Calu3 (cell line): ENCODE measurements around the gene GABARAPL2. TPM values are rescaled to one million over a fixed set of nuclear protein-coding genes. Genes with fewer than 3 reads are reported as not detected.

ENCODE experiments used
- BruUV-seq: library from RNA; stranded (reverse); fragments of 400-500 nt; replicated peaks from 2 replicates; lab custom pipeline; 2021; lab: Mats Ljungman, UMichigan
- CTCF ChIA-PET: fragments of 300-600 bp; sonication (Branson Sonifier 250); formaldehyde crosslinking; loops from one replicate; lab custom pipeline; 2022; ENCODE audit warnings: antibody characterized with exemption; lab: Charles Lee
- DNase-seq: peaks from one replicate; pipeline ENCODE4 v3.0.0; 2022
- H3K27ac Mint-ChIP-seq: one replicate; pipeline ENCODE4 v1.8.0; 2022; ENCODE audit warnings: mixed read lengths; ENCODE audit not compliant: unreplicated experiment
- H3K27me3 Mint-ChIP-seq: one replicate; pipeline ENCODE4 v1.8.0; 2022; ENCODE audit warnings: mixed read lengths; ENCODE audit not compliant: unreplicated experiment
- H3K36me3 Mint-ChIP-seq: one replicate; pipeline ENCODE4 v1.8.0; 2022; ENCODE audit warnings: mild to moderate bottlenecking, moderate library complexity, mixed read lengths; ENCODE audit not compliant: insufficient read depth, unreplicated experiment
- H3K4me1 Mint-ChIP-seq: one replicate; pipeline ENCODE4 v1.8.0; 2022; ENCODE audit warnings: mild to moderate bottlenecking, low read depth, mixed read lengths; ENCODE audit not compliant: unreplicated experiment
- H3K4me3 Mint-ChIP-seq: one replicate; pipeline ENCODE4 v1.8.0; 2022; ENCODE audit warnings: mild to moderate bottlenecking, low read depth, moderate library complexity, mixed read lengths; ENCODE audit not compliant: unreplicated experiment
- H3K9me3 Mint-ChIP-seq: one replicate; pipeline ENCODE4 v1.8.0; 2022; ENCODE audit warnings: low read depth, mixed read lengths; ENCODE audit not compliant: unreplicated experiment
- CTCF ChIP-seq: fragments of 200-600 bp; IDR thresholded peaks from one replicate; pipeline ENCODE4 v1.8.0; 2022; ENCODE audit warnings: antibody characterized with exemption; ENCODE audit not compliant: unreplicated experiment
- intact Hi-C: fragments of 100-400 bp; cut with micrococcal nuclease; formaldehyde crosslinking; loops from one replicate; pipeline ENCODE4 v1.10.0; 2022; ENCODE audit not compliant: unreplicated experiment
- total RNA-seq: library from RNA; stranded (reverse); gene quantifications from 2 replicates; pipeline ENCODE4 v1.2.3, GENCODE V29; 2022

The GABARAPL2 gene
- total RNA-seq, 1 experiment from 2014 or later = 112 TPM

- BruUV-seq = no TSS peak
- Mint-ChIP-seq H3K27me3 (peaks cover 20% of the 10 kb centered on the region), H3K4me1 (peaks cover 35% of the 10 kb centered on the region), H3K36me3 (peaks cover 30% of the 10 kb centered on the region), H3K27ac (no peak overlapping the region), H3K4me3 (no peak overlapping the region), H3K9me3 (no peaks in the 10 kb centered on the region)
- CTCF ChIA-PET = interaction anchor here (1.2 kb wide), 1 partner anchor 14 kb away, joined by 3 read pairs; no protein-coding TSS in a partner anchor
- TF ChIP-seq CTCF = no peak
- peak; percentile 23 for DNase-seq
- intact Hi-C loops = loop anchor here (5.0 kb wide), 1 partner anchor 42 kb away; no protein-coding TSS in a partner anchor
Observed at GRCh38 chr16:75558846-75559401, 7.3 kb upstream of the GABARAPL2 start.

GRCh38 chr16:75559564-75560372 lies 6.4 kb upstream of the GABARAPL2 start:
- CTCF ChIA-PET = no interaction called here
- no peak for TF ChIP-seq CTCF
- DNase-seq = no peak
- BruUV-seq = no TSS peak
- Mint-ChIP-seq H3K4me1 (peaks cover 39% of the 10 kb centered on the region), H3K4me3 (no peak overlapping the region), H3K27me3 (peaks cover 27% of the 10 kb centered on the region), H3K36me3 (peaks cover 22% of the 10 kb centered on the region), H3K9me3 (no peaks in the 10 kb centered on the region), H3K27ac (no peak overlapping the region)
- intact Hi-C loops = loop anchor here (5.0 kb wide), 1 partner anchor 42 kb away; no protein-coding TSS in a partner anchor

GRCh38 chr16:75565640-75566039 lies 539 bp upstream of the GABARAPL2 start:
- peaks cover 27% of the 10 kb centered on the region for H3K27me3 Mint-ChIP-seq
- intact Hi-C loops = loop anchor here (2.0 to 5.0 kb wide), 2 partner anchors 49 to 52 kb away; no protein-coding TSS in a partner anchor
- CTCF ChIA-PET = interaction anchor here (0.8 to 2.5 kb wide), 5 partner anchors 10 to 198 kb away, joined by 3 to 14 read pairs (median 4); partner anchors contain the start of genes ADAT1 and TMEM231
- peaks cover 50% of the 10 kb centered on the region for H3K36me3 Mint-ChIP-seq
- no peak for DNase-seq
- H3K9me3 Mint-ChIP-seq = no peaks in the 10 kb centered on the region
- TF ChIP-seq CTCF = no peak
- peak overlapping the region; percentile 62 for H3K27ac Mint-ChIP-seq
- no TSS peak for BruUV-seq
- H3K4me3 Mint-ChIP-seq = peak overlapping the region; percentile 83
- H3K4me1 Mint-ChIP-seq = peaks cover 32% of the 10 kb centered on the region

- intact Hi-C loops = loop anchor here (2.0 to 5.0 kb wide), 2 partner anchors 50 kb away; no protein-coding TSS in a partner anchor
- no peak overlapping the region for H3K27ac Mint-ChIP-seq
- CTCF ChIA-PET = interaction anchor here (0.7 kb wide), 1 partner anchor 50 kb away, joined by 3 read pairs; no protein-coding TSS in a partner anchor
Observed at GRCh38 chr16:75566758-75567255, 628 bp downstream of the GABARAPL2 start.

More at GRCh38 chr16:75566758-75567255, 628 bp downstream of the GABARAPL2 start:
- TF ChIP-seq CTCF = no peak
- H3K4me3 Mint-ChIP-seq = peak overlapping the region; percentile 83
- H3K36me3 Mint-ChIP-seq = peaks cover 50% of the 10 kb centered on the region
- peak; percentile 31 for DNase-seq
- peaks cover 32% of the 10 kb centered on the region for H3K4me1 Mint-ChIP-seq
- BruUV-seq = no TSS peak
- H3K9me3 Mint-ChIP-seq = no peaks in the 10 kb centered on the region
- H3K27me3 Mint-ChIP-seq = peaks cover 27% of the 10 kb centered on the region
